GM12801 (cell line): Measurements from ENCODE around the gene FZD1.

Experiments
- TF ChIP-seq, protein P1 (sequence below): IDR thresholded peaks from one replicate; pipeline ENCODE4 v1.5.1; 2011; ENCODE audit warnings: control low read depth; ENCODE audit not compliant: insufficient read length; ENCODE audit errors: extremely low read depth

The FZD1 gene

DNA sequence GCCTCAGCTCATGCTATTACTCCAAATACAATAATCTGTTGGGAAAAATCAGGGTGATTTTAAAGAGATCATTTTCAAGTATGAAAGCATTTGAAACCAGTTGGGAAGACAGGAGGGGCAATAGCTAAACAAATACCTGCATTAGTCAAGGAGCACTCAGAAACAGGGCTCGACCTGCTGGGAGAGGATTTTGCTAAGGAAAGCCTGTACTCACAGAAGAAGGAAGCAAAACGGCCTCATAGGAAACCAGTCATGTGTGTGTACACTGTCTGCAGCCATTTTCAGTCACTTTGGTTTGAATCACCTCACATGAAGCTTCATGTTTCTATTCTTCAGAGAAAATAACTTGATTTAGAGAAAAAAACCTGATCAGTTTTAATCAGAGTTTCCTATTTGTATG is 38.6 kb downstream of the FZD1 start:
- TF ChIP-seq, protein P1, sequence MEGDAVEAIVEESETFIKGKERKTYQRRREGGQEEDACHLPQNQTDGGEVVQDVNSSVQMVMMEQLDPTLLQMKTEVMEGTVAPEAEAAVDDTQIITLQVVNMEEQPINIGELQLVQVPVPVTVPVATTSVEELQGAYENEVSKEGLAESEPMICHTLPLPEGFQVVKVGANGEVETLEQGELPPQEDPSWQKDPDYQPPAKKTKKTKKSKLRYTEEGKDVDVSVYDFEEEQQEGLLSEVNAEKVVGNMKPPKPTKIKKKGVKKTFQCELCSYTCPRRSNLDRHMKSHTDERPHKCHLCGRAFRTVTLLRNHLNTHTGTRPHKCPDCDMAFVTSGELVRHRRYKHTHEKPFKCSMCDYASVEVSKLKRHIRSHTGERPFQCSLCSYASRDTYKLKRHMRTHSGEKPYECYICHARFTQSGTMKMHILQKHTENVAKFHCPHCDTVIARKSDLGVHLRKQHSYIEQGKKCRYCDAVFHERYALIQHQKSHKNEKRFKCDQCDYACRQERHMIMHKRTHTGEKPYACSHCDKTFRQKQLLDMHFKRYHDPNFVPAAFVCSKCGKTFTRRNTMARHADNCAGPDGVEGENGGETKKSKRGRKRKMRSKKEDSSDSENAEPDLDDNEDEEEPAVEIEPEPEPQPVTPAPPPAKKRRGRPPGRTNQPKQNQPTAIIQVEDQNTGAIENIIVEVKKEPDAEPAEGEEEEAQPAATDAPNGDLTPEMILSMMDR: no peak

DNA sequence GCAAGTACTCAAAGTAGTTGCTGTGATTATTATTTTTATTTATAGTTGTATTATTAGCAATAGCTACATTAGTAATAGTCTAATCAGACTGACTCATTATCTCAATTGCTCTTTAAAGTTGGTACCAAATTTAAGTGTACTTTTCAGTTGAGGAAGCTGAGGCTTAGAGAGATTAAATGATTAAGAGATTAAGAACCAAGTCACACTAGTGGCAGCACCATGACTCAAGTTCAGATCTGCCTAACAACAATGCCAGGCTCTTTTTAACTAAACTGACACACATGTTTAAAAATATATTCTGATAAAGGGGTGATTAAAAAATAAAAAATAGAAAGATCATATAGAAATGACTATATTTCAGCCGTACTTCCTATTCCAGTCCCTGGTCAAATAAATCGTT is 42.0 kb downstream of the FZD1 start:
- TF ChIP-seq, protein P1: no peak

DNA sequence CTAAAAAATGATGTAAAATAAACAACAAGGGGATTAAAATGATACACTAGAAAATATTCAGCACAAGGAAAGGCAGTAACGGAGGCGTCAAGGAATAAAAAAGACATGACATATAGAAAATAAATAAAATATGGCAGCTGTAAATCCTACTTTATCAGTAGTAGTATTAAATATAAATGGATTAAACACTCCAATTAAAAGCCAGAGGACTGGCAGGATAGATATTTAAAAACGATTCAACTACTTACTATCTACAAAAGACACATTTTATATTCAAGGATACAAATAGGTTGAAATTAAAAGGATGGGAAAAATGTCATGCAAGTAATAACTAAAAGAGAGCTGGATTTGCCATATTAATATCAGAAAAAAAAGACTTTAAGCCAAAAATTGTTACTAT is 43.2 kb downstream of the FZD1 start:
- TF ChIP-seq, protein P1: no peak

DNA sequence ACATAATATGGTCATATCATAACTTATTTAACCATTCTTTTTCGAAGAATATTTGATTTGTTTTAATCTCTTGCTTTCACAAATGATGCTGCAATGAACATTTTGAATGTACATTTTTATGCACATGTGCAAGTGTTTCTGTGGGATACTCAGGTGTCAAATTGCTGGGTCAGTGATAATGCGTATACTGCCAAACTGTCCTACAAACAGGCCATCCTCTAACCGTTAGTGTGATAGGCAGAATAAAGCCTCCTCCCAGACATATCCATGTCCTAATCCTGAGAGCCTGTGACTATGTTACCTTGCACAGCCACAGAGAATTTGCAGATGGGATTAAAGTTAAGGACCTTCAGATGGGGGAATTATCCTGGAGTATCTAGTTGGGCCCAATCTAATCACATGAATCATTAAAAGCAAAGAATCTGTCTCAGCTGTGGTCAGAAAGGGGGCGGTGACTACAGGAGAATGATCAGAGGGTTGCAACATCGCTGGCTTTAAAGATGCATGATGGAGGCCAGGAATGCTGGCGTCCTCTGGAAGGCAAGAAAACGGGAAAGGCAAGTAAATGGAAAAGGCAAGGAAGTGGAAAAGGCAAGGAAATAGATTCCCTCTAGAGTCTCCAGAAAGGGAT is 46.7 kb downstream of the FZD1 start:
- TF ChIP-seq, protein P1: no peak

DNA sequence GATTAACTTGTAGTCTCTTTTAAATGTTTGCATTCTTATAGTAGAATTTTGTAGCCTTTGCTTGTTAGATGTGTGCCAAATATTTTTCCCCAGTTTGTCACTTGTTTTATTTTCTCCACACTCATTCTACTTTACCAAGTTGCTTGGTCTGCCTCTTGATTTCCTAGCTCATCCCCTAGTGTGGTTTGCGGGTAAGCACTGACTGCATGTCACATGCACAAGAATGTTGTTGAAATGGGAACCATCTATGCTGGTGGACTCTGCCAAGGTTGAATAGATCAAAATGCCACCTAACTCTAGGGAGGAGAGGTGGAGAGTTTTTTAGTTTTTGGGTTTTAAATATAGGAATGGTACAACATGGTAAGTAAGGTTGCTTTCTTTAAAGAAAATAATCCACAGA is 47.6 kb downstream of the FZD1 start:
- TF ChIP-seq, protein P1: no peak

DNA sequence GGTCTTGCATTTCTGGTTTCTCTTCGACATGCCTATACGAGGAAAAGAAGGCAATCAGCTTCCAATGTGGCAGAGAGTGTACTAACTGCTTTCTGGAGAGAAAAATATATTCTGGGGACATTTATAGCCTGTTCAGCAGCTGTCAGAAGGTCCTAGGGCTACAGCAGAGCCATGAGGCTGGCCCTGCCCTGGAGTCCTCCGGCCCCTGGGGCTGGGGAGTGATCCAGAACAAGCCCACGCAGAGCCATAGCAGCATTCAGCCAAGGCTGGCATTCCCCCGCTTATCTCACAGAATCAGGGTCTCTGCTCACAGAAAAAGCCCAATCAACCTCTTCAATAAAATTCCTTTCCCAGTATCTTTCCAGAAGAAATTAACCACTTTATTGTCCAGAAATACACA is 48.9 kb downstream of the FZD1 start:
- TF ChIP-seq, protein P1: no peak

DNA sequence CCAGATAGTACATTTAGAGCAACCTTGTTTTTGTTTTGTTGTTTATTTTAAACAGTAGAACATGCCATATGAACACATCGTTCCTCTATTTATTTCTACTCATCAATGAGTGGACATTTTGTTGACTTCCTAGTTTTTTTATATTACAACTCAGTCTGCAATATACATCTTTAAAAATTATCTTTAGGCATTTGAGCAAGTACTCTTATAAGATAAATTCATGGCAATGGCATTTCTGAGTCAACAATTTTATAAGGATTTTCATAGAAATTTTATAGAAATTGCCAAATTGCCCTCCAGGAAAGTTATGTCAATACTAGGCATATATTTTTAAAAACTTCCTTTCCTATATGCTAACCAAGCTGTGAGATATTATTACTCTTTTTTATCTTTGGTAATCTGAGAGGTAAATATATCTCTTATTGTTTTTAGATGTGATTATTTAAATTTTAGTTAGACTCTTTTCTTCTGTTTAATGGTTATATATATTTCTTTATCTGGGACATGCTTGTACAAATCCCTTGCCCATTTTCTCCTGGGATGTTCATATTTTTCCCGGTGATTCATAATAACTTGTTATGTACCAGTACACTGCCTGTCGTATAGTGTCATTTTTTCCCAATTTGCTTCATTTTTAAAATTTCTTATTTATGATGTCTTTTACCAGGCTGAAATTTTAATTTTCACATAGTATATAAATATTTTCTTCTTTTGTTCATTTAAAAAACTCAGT is 50.5 kb downstream of the FZD1 start:
- TF ChIP-seq, protein P1: no peak
